Cardiac muscle cell (in vitro differentiated cells and primary cell): ENCODE data around the gene ARHGAP8. TPM values are rescaled to one million over a fixed set of nuclear protein-coding genes. Genes with fewer than 3 reads are reported as not detected.
A peak's percentile ranks its signal among the peaks of the same experiment; 100 is the strongest.

Experiments used
- DNase-seq, 2 donors: peaks; one replicate each; pipeline versions ENCODE4 v3.0.0 to v3.0.0-alpha.2; 2010 to 2017; ENCODE audit warnings: low read depth in 1 of 2, low spot score in 1 of 2
- H3K27ac ChIP-seq: fragments of 200-600 bp; sonication (generic); 2 replicates; pipeline ENCODE4 v1.5.1; 2016
- H3K27me3 ChIP-seq: fragments of 200-600 bp; sonication (generic); 2 replicates; pipeline ENCODE4 v1.6.0; 2016; ENCODE audit warnings: control low read depth
- H3K36me3 ChIP-seq: fragments of 200-600 bp; sonication (generic); 2 replicates; pipeline ENCODE4 v1.5.1; 2016; ENCODE audit warnings: control low read depth
- H3K4me1 ChIP-seq: fragments of 200-600 bp; sonication (generic); 2 replicates; pipeline ENCODE4 v1.8.1; 2017; ENCODE audit warnings: low read depth, mild to moderate bottlenecking, mixed run types
- H3K4me3 ChIP-seq: fragments of 200-600 bp; sonication (generic); 2 replicates; pipeline ENCODE4 v1.5.1; 2016; ENCODE audit warnings: mild to moderate bottlenecking
- H3K9me3 ChIP-seq: fragments of 200-600 bp; sonication (generic); 2 replicates; pipeline ENCODE4 v1.5.1; 2017; ENCODE audit warnings: low read depth, mild to moderate bottlenecking, control low read depth
- CTCF ChIP-seq: IDR thresholded peaks from 2 replicates; pipeline ENCODE4 v1.5.1; 2012; ENCODE audit warnings: low read depth, mild to moderate bottlenecking, low read length
- polyA plus RNA-seq: library from polyadenylated mRNA; unstranded; fragments of >200 nt; fragmentation: Nextera tagmentation; extraction: Ambion mirVana; gene quantifications from 2 replicates; pipeline ENCODE4 v1.2.1, GENCODE V29; 2016
- total RNA-seq: library from RNA; depleted of rRNA; stranded (reverse); fragments of >200 nt; gene quantifications from 2 replicates; pipeline ENCODE4 v1.2.3, GENCODE V29; 2016

The ARHGAP8 gene
- total and polyA plus RNA-seq, 2 experiments from 2014 or later, result 1.2 to 2.4 TPM

GRCh38 chr22:44721213-44721612 is 31.2 kb upstream of the ARHGAP8 start:
- Histone ChIP-seq H3K9me3 (no peaks in the 10 kb centered on the region), H3K27ac (no peak overlapping the region), H3K27me3 (no peaks in the 10 kb centered on the region), H3K36me3 (no peaks in the 10 kb centered on the region), H3K4me1 (peaks cover 13% of the 10 kb centered on the region), H3K4me3 (no peak overlapping the region)
- DNase-seq, result peak in 1 of 2 donors; percentile 64
- TF ChIP-seq CTCF, result no peak

- H3K4me1 ChIP-seq, result peaks cover 13% of the 10 kb centered on the region
- no peak for DNase-seq
- no peaks in the 10 kb centered on the region for H3K36me3 ChIP-seq
- H3K9me3 ChIP-seq, result no peaks in the 10 kb centered on the region
- H3K27ac ChIP-seq, result no peak overlapping the region
- no peak overlapping the region for H3K4me3 ChIP-seq
- no peak for TF ChIP-seq CTCF
- no peaks in the 10 kb centered on the region for H3K27me3 ChIP-seq
Observed at GRCh38 chr22:44722611-44723010, 29.8 kb upstream of the ARHGAP8 start.

GRCh38 chr22:44723801-44724200 is 28.6 kb upstream of the ARHGAP8 start:
- peak overlapping the region; percentile 31 for H3K27ac ChIP-seq

DNA sequence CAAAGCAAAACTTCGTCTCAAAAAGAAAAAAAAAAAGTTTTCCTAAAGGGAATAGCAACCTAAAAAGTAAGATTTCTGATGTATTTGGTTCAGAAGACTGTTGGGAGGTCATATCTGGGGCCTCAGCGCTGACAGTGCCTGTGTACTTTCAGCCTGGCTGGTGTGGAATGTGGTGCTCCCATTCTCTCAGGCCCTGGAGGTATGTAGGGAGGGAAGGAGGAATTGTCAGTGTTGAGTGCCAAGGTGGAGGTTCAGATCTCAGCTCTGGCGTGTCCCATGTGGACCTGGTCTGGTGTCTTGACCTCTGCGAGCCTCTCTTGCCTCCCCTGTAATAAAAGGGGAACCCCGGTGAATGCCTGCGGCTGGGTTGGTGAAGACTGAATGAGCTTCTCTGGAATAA is 28.0 kb upstream of the ARHGAP8 start:
- Histone ChIP-seq H3K36me3 (no peaks in the 10 kb centered on the region), H3K4me3 (no peak overlapping the region), H3K4me1 (peaks cover 8% of the 10 kb centered on the region), H3K27me3 (no peaks in the 10 kb centered on the region), H3K9me3 (no peaks in the 10 kb centered on the region), H3K27ac (peak overlapping the region; percentile 31)
- TF ChIP-seq CTCF, result no peak
- peak in 1 of 2 donors; percentile 54 for DNase-seq

More at GRCh38 chr22:44723801-44724200, 28.6 kb upstream of the ARHGAP8 start:
- peak in 1 of 2 donors; percentile 43 for DNase-seq
- Histone ChIP-seq H3K4me3 (no peak overlapping the region), H3K36me3 (no peaks in the 10 kb centered on the region), H3K27me3 (no peaks in the 10 kb centered on the region), H3K4me1 (peaks cover 13% of the 10 kb centered on the region), H3K9me3 (no peaks in the 10 kb centered on the region)
- no peak for TF ChIP-seq CTCF

DNA sequence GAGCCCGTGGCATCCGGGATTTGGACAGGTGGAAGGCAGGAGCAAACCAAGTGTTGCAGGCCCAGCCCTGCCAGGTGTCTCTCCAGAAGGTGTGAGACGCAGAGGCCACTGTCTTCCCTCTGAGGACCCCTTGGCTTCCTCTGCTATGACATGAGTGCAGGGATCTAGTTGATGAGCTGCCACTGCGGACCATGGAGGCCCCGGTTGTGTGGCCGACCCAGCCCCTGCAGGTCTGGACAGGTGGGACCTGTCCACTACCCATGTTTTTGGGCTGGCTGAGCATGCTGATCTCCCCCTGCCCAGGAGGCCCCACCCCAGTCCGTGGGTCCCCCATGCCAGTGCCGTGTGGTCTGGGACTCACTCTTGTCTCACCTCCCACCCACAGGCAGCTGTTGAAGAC is 27.5 kb upstream of the ARHGAP8 start:
- Histone ChIP-seq H3K27me3 (no peaks in the 10 kb centered on the region), H3K36me3 (no peaks in the 10 kb centered on the region), H3K4me3 (no peak overlapping the region), H3K4me1 (peaks cover 8% of the 10 kb centered on the region), H3K9me3 (no peaks in the 10 kb centered on the region), H3K27ac (peak overlapping the region; percentile 31)
- TF ChIP-seq CTCF, result no peak
- DNase-seq, result no peak

- Histone ChIP-seq H3K27me3 (no peaks in the 10 kb centered on the region), H3K4me1 (peaks cover 8% of the 10 kb centered on the region), H3K27ac (no peak overlapping the region), H3K4me3 (no peak overlapping the region), H3K9me3 (no peaks in the 10 kb centered on the region), H3K36me3 (no peaks in the 10 kb centered on the region)
- TF ChIP-seq CTCF, result no peak
- DNase-seq, result no peak
Observed at GRCh38 chr22:44726439-44726838, 25.9 kb upstream of the ARHGAP8 start.
